ENCODE data around the gene SORL1-AS1.

The SORL1-AS1 gene

DNA sequence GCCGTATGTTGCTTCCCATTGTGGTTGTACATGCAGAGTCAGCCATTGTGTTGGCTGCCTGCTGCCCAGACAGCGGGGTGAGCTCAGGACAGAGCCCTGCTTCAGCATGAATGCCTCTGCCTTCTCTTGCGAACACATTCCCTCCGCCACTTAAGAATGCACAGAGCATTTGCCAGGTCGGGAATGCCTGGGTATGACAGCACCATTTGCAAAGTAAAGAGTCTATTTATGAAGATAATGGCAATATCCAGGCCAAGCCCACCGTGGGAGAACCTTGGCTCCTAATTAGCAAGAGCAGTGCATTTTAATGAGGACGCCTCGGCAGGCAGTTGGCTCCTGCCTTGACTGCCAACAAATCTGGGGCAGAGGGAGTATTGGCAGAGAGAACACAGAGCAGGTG, 63.1 kb downstream of the SORL1-AS1 start:
- H4K8ac ChIP-seq (ENCODE audit: low read depth, low read length), result no peak overlapping the region
- DNase-seq, result no peak
- H3K14ac ChIP-seq (ENCODE audit: low read length), result no peak overlapping the region
- no peak overlapping the region for H3K27ac ChIP-seq (ENCODE audit: low read depth, low read length)
- H3K4me1 ChIP-seq (ENCODE audit: control insufficient read depth in 1 of 2, insufficient read depth in 2 of 2, low read length in 2 of 2), result peaks cover 0 to 3% of the 10 kb centered on the region in 2 experiments
- H3K9me3 ChIP-seq (ENCODE audit: insufficient read depth, low read depth, low read length), result no peaks in the 10 kb centered on the region
- H3K79me2 ChIP-seq (ENCODE audit: control insufficient read depth, insufficient read depth, low read length, poor library complexity), result no peaks in the 10 kb centered on the region
- no peak overlapping the region for H2BK120ac ChIP-seq (ENCODE audit: insufficient read depth, low read length, poor library complexity)
- H3K23ac ChIP-seq (ENCODE audit: low read length), result no peak overlapping the region
- no peak overlapping the region for H4K91ac ChIP-seq (ENCODE audit: low read depth, low read length)
- no CpG with 5 or more reads among the region's 8 CpGs for WGBS (ENCODE audit: extremely low coverage, insufficient coverage, insufficient read length)
- no peak overlapping the region for H3K4me2 ChIP-seq (ENCODE audit: low read length)
- H2AFZ ChIP-seq (ENCODE audit: insufficient read depth, low read length, poor library complexity), result no peak overlapping the region
- no peak overlapping the region for H2BK12ac ChIP-seq (ENCODE audit: low read length)
- H3K9ac ChIP-seq (ENCODE audit: low read length), result no peak overlapping the region
- H2BK5ac ChIP-seq (ENCODE audit: low read depth, low read length, poor library complexity), result no peak overlapping the region
- no peaks in the 10 kb centered on the region for H3K36me3 ChIP-seq (ENCODE audit: control insufficient read depth in 1 of 2, insufficient read depth in 2 of 2, low read length in 2 of 2)
- H3K27me3 ChIP-seq (ENCODE audit: insufficient read depth, low read length), result no peaks in the 10 kb centered on the region
- H3K79me1 ChIP-seq (ENCODE audit: low read length), result no peaks in the 10 kb centered on the region
- no peak overlapping the region for H4K12ac ChIP-seq (ENCODE audit: low read depth, low read length)
- H2AK5ac ChIP-seq (ENCODE audit: low read length), result no peak overlapping the region
- no peak overlapping the region for H3K18ac ChIP-seq (ENCODE audit: low read length)
- H3K4me3 ChIP-seq (ENCODE audit: low read depth, low read length), result no peak overlapping the region
- no peak overlapping the region for H3K4ac ChIP-seq (ENCODE audit: low read depth, low read length)

Measured in trophoblast cell (in vitro differentiated cells and primary cell).